Motor neuron (in vitro differentiated cells): Measurements from ENCODE around the gene CTNND2. TPM values are rescaled to one million over a fixed set of nuclear protein-coding genes. Genes with fewer than 3 reads are reported as not detected.
A peak's percentile ranks its signal among the peaks of the same experiment; 100 is the strongest.

Experiments used
- ATAC-seq, 8 experiments: fragments of 200-7000 bp; cut with Tn5 transposase; replicated peaks in 6 of 8; 2 replicates each; pipeline ENCODE4 v1.8.0; 2021; ENCODE audit warnings: mild to moderate bottlenecking in 8 of 8, moderate library complexity in 8 of 8
- H3K27ac ChIP-seq, 2 donors: fragments of 250-450 bp; sonication (Bioruptor Pico); 2 replicates each; pipeline ENCODE4 v1.9.0; 2021; ENCODE audit warnings: antibody characterized with exemption in 2 of 2, mild to moderate bottlenecking in 2 of 2, moderate library complexity in 1 of 2
- H3K4me1 ChIP-seq, 2 donors: fragments of 250-450 bp; sonication (Bioruptor Pico); replicated peaks in 1 of 2; 2 replicates each; pipeline ENCODE4 v1.6.1; 2021; ENCODE audit warnings: antibody characterized with exemption in 2 of 2, mild to moderate bottlenecking in 2 of 2, moderate library complexity in 1 of 2
- H3K4me3 ChIP-seq, 5 donors: fragments of 250-450 bp; sonication (Bioruptor Pico); 2 replicates each; pipeline ENCODE4 v1.9.0; 2021; ENCODE audit warnings: antibody characterized with exemption in 5 of 5, mild to moderate bottlenecking in 5 of 5, moderate library complexity in 4 of 5
- WGBS, 10 experiments: fragments of 450-650 bp; shearing (Covaris generic); methylation state at CpG; one replicate each; pipeline ENCODE4 v1.0.0; 2022; 5-methylcytosine and 5-hydroxymethylcytosine counted together
- in situ Hi-C, 9 experiments: fragments of 400-800 bp; cut with MboI; loops; one replicate each; pipeline ENCODE4 v1.15.0; 2021; ENCODE audit warnings: low sequenced_read_pairs in 9 of 9, low pct_unique_long_range_greater_than_20kb in 2 of 9; ENCODE audit not compliant: unreplicated experiment in 9 of 9
- total RNA-seq, 8 experiments: library from RNA; unstranded; fragments of 300-600 nt; gene quantifications; 2 replicates each; pipeline versions ENCODE4 v1.2.3 to v1.2.4, GENCODE V29; 2022

CTNND2 gene
- total RNA-seq, 8 experiments from 2014 or later: 0.51 to 49.9 (median 40.1) TPM

GRCh38 chr5:10994091-10994986 is 909.9 kb downstream of the CTNND2 start:
- H3K4me3 ChIP-seq: no peak overlapping the region
- WGBS, 10 experiments: 7 to 100% (median 80%) methylated on average over 1 to 5 of the region's 30 CpGs; no CpG with 5 or more reads in 1 of the 10 experiments
- in situ Hi-C loops: no loop called here
- H3K4me1 ChIP-seq: peaks cover 0 to under 1% of the 10 kb centered on the region in 2 donors
- H3K27ac ChIP-seq: no peak overlapping the region
- no peak for ATAC-seq

- in situ Hi-C loops: no loop called here
- 41 to 100% (median 68%) methylated on average over 2 to 9 of the region's 9 CpGs; no CpG with 5 or more reads in 2 of the 10 experiments for WGBS, 10 experiments
- ATAC-seq: no peak
- Histone ChIP-seq H3K4me1 (peaks cover 25 to 34% of the 10 kb centered on the region in 2 donors), H3K4me3 (no peak overlapping the region), H3K27ac (no peak overlapping the region)
Observed at GRCh38 chr5:10990634-10991033, 913.6 kb downstream of the CTNND2 start.

GRCh38 chr5:10989577-10990263 is 914.5 kb downstream of the CTNND2 start:
- Histone ChIP-seq H3K4me3 (no peak overlapping the region), H3K27ac (no peak overlapping the region), H3K4me1 (peaks cover 25 to 34% of the 10 kb centered on the region in 2 donors)
- 20 to 100% (median 86%) methylated on average over 1 to 4 of the region's 6 CpGs; no CpG with 5 or more reads in 2 of the 10 experiments for WGBS, 10 experiments
- in situ Hi-C loops: no loop called here
- ATAC-seq: no peak

- no peak overlapping the region for H3K27ac ChIP-seq
- in situ Hi-C loops: no loop called here
- peak in 2 of 8 experiments; percentile 5 to 6 for ATAC-seq
- H3K4me1 ChIP-seq: peaks cover 25 to 34% of the 10 kb centered on the region in 2 donors
- 0 to 57% (median 35%) methylated on average over 1 to 2 of the region's 2 CpGs; no CpG with 5 or more reads in 4 of the 10 experiments for WGBS, 10 experiments
- no peak overlapping the region for H3K4me3 ChIP-seq
Observed at GRCh38 chr5:10988622-10989021, 915.6 kb downstream of the CTNND2 start.

GRCh38 chr5:10987925-10988504 is 916.2 kb downstream of the CTNND2 start:
- in situ Hi-C loops: no loop called here
- Histone ChIP-seq H3K27ac (peak overlapping the region in 1 of 2 donors; percentile 12), H3K4me1 (peaks cover 25 to 38% of the 10 kb centered on the region in 2 donors), H3K4me3 (no peak overlapping the region)
- ATAC-seq: peak; percentile 72 to 96 (median 78)
- WGBS, 10 experiments: 11 to 77% (median 26%) methylated on average over 2 to 14 of the region's 17 CpGs; no CpG with 5 or more reads in 5 of the 10 experiments

- WGBS, 10 experiments: 0 to 58% (median 31%) methylated on average over 1 to 3 of the region's 8 CpGs; no CpG with 5 or more reads in 4 of the 10 experiments
- peak in 5 of 8 experiments; percentile 75 to 80 (median 79) for ATAC-seq
- in situ Hi-C loops: no loop called here
- peak overlapping the region; percentile 64 to 82 for H3K27ac ChIP-seq
- H3K4me3 ChIP-seq: no peak overlapping the region
- peaks cover 26 to 44% of the 10 kb centered on the region in 2 donors for H3K4me1 ChIP-seq
Observed at GRCh38 chr5:10987276-10987924, 916.8 kb downstream of the CTNND2 start.

GRCh38 chr5:10985721-10986110 is 918.5 kb downstream of the CTNND2 start:
- no peak for ATAC-seq
- Histone ChIP-seq H3K27ac (no peak overlapping the region), H3K4me3 (no peak overlapping the region), H3K4me1 (peaks cover 30 to 59% of the 10 kb centered on the region in 2 donors)
- in situ Hi-C loops: no loop called here
- 0 to 100% (median 90%) methylated on average over 2 of the region's 2 CpGs; no CpG with 5 or more reads in 5 of the 10 experiments for WGBS, 10 experiments

GRCh38 chr5:10985091-10985720 is 919.0 kb downstream of the CTNND2 start:
- Histone ChIP-seq H3K4me3 (no peak overlapping the region), H3K27ac (no peak overlapping the region), H3K4me1 (peaks cover 30 to 59% of the 10 kb centered on the region in 2 donors)
- in situ Hi-C loops: no loop called here
- no peak for ATAC-seq
- WGBS, 10 experiments: 0 to 100% (median 79%) methylated on average over 1 to 4 of the region's 4 CpGs; no CpG with 5 or more reads in 2 of the 10 experiments

GRCh38 chr5:10984021-10984715 is 920.1 kb downstream of the CTNND2 start:
- Histone ChIP-seq H3K4me1 (peaks cover 30 to 57% of the 10 kb centered on the region in 2 donors), H3K4me3 (no peak overlapping the region), H3K27ac (no peak overlapping the region)
- in situ Hi-C loops: no loop called here
- 2 to 94% (median 70%) methylated on average over 1 to 8 of the region's 10 CpGs; no CpG with 5 or more reads in 1 of the 10 experiments for WGBS, 10 experiments
- no peak for ATAC-seq

GRCh38 chr5:10982626-10983025 is 921.6 kb downstream of the CTNND2 start:
- in situ Hi-C loops: no loop called here

GRCh38 chr5:10981932-10982331 is 922.3 kb downstream of the CTNND2 start:
- ATAC-seq: peak in 3 of 8 experiments; percentile 33 to 75 (median 45)
- in situ Hi-C loops: no loop called here
- 7 to 83% (median 56%) methylated on average over 1 to 3 of the region's 3 CpGs; no CpG with 5 or more reads in 1 of the 10 experiments for WGBS, 10 experiments
- peak overlapping the region in 1 of 2 donors; percentile 65 for H3K27ac ChIP-seq
- H3K4me1 ChIP-seq: peaks cover 14 to 37% of the 10 kb centered on the region in 2 donors
- H3K4me3 ChIP-seq: no peak overlapping the region

More at GRCh38 chr5:10982626-10983025, 921.6 kb downstream of the CTNND2 start:
- peak overlapping the region; percentile 6 to 65 for H3K27ac ChIP-seq
- WGBS, 10 experiments: 0 to 67% (median 54%) methylated on average over 1 to 3 of the region's 3 CpGs
- peaks cover 18 to 42% of the 10 kb centered on the region in 2 donors for H3K4me1 ChIP-seq
- ATAC-seq: peak in 3 of 8 experiments; percentile 24 to 55 (median 31)
- no peak overlapping the region for H3K4me3 ChIP-seq
